GM12878 (cell line): ENCODE results near the gene DAAM1. TPM values are rescaled to one million over a fixed set of nuclear protein-coding genes. Genes with fewer than 3 reads are reported as not detected.

ENCODE experiments used
- ATAC-seq: fragments of 200-7000 bp; cut with Tn5 transposase; 3 replicates; pipeline ENCODE4 v1.9.1; 2020; ENCODE audit warnings: mild to moderate bottlenecking, moderate library complexity
- BruUV-seq: library from RNA; stranded (reverse); fragments of 400-500 nt; replicated peaks from 2 replicates; lab custom pipeline; 2021; lab: Mats Ljungman, UMichigan
- CTCF ChIA-PET: fragments of 300-600 bp; sonication (Branson Sonifier 250); formaldehyde crosslinking; extraction: SDS; loops from one replicate; lab custom pipeline; 2021; ENCODE audit warnings: inconsistent platforms; lab: Yijun Ruan, JAX
- POLR2A ChIA-PET: fragments of 350-600 bp; formaldehyde crosslinking; extraction: SDS; loops from one replicate; lab custom pipeline; 2021; ENCODE audit warnings: inconsistent platforms; lab: Charles Lee
- RAD21 ChIA-PET: fragments of 300-600 bp; sonication (Branson Sonifier 250); formaldehyde crosslinking; loops from one replicate; lab custom pipeline; 2023; ENCODE audit warnings: antibody characterized with exemption; ENCODE audit not compliant: unreplicated experiment; lab: Charles Lee
- SMC1A ChIA-PET: fragments of 300-600 bp; sonication (Branson Sonifier 250); formaldehyde crosslinking; loops from one replicate; lab custom pipeline; 2023; ENCODE audit not compliant: unreplicated experiment, uncharacterized antibody; lab: Charles Lee
- DNase-seq: peaks from one replicate; pipeline ENCODE4 v3.0.0-alpha.2; 2011; ENCODE audit warnings: low read depth, low spot score
- FAIRE-seq: peaks from 3 replicates; lab custom pipeline; 2011; peaks lifted over from hg19 to GRCh38; lab: Jason Lieb, UNC
- H2AFZ ChIP-seq: 2 replicates; pipeline ENCODE4 v1.6.0; 2011; ENCODE audit warnings: low read depth, low read length, control low read depth; ENCODE audit not compliant: control insufficient read depth
- H3K27ac ChIP-seq: 2 replicates; pipeline ENCODE4 v1.5.1; 2011; ENCODE audit warnings: control low read depth; ENCODE audit not compliant: control insufficient read depth, insufficient read depth
- H3K27me3 ChIP-seq, 2 experiments: replicated peaks in 1 of 2; 2 replicates each; pipeline versions ENCODE4 v1.6.0 to v1.6.1; 2011; ENCODE audit warnings: low read length in 1 of 2; ENCODE audit not compliant: control insufficient read depth in 2 of 2, insufficient read depth in 2 of 2
- H3K36me3 ChIP-seq, 2 experiments: 2 replicates each; pipeline ENCODE4 v1.5.1; 2011; ENCODE audit warnings: low read length in 1 of 2; ENCODE audit not compliant: control insufficient read depth in 2 of 2, insufficient read depth in 2 of 2
- H3K4me1 ChIP-seq: 2 replicates; pipeline ENCODE4 v1.6.1; 2011; ENCODE audit warnings: mild to moderate bottlenecking, low read length, moderate library complexity, mixed read lengths; ENCODE audit not compliant: control insufficient read depth, insufficient read depth
- H3K4me2 ChIP-seq: 2 replicates; pipeline ENCODE4 v1.6.0; 2011; ENCODE audit warnings: control low read depth; ENCODE audit not compliant: control insufficient read depth, insufficient read depth
- H3K4me3 ChIP-seq: fragments of 200-600 bp; sonication (generic); 2 replicates; pipeline ENCODE4 v1.5.1; 2016
- H3K79me2 ChIP-seq: 2 replicates; pipeline ENCODE4 v1.6.0; 2011; ENCODE audit warnings: low read length; ENCODE audit not compliant: control insufficient read depth, insufficient read depth
- H3K9ac ChIP-seq: 2 replicates; pipeline ENCODE4 v1.8.0; 2011; ENCODE audit warnings: low read length, control low read depth, mixed read lengths; ENCODE audit not compliant: control insufficient read depth, insufficient read depth
- H3K9me3 ChIP-seq: replicated peaks from 3 replicates; pipeline ENCODE4 v1.5.1; 2011; ENCODE audit warnings: mild to moderate bottlenecking, low read length; ENCODE audit not compliant: control insufficient read depth, insufficient read depth
- H4K20me1 ChIP-seq: 2 replicates; pipeline ENCODE4 v1.6.0; 2011; ENCODE audit not compliant: control insufficient read depth, insufficient read depth
- CHD2 ChIP-seq: IDR thresholded peaks from 2 replicates; pipeline ENCODE4 v1.6.1; 2011; ENCODE audit warnings: low read depth, low read length, improper control_type of control experiment, borderline replicate concordance
- IRF5 ChIP-seq: fragments of 450-650 bp; IDR thresholded peaks from 2 replicates; pipeline ENCODE4 v1.6.1; 2017; ENCODE audit warnings: borderline replicate concordance
- POU2F2 ChIP-seq: IDR thresholded peaks from 3 replicates; pipeline ENCODE4 v1.6.1; 2011; ENCODE audit warnings: low read depth, mild to moderate bottlenecking, low read length, borderline replicate concordance
- SUPT20H ChIP-seq: IDR thresholded peaks from 2 replicates; pipeline ENCODE4 v1.6.1; 2011; ENCODE audit warnings: low read depth, mild to moderate bottlenecking, low read length, moderate library complexity, borderline replicate concordance; ENCODE audit not compliant: control insufficient read depth
- ZNF622 ChIP-seq: fragments of 450-650 bp; IDR thresholded peaks from 2 replicates; pipeline ENCODE4 v1.6.1; 2017; ENCODE audit warnings: mild to moderate bottlenecking, inconsistent platforms
- WGBS: methylation state at CpG from one replicate; pipeline ENCODE4 v1.1.6; 2016; ENCODE audit warnings: low lambda C conversion rate; ENCODE audit not compliant: insufficient replicate concordance, insufficient coverage; ENCODE audit errors: missing lambda C conversion rate; 5-methylcytosine and 5-hydroxymethylcytosine counted together
- in situ Hi-C: fragments of 300-500 bp; cut with MboI; formaldehyde crosslinking; loops from 9 replicates; pipeline ENCODE4 v1.14.3; 2018; ENCODE audit warnings: mixed read lengths
- intact Hi-C: fragments of 100-400 bp; cut with micrococcal nuclease; formaldehyde crosslinking; loops from one replicate; pipeline ENCODE4 v1.14.2; 2022; ENCODE audit not compliant: unreplicated experiment
- polyA plus RNA-seq, 11 experiments: library from polyadenylated mRNA; depleted of rRNA in 4 of 11; unstranded in 6 of 11; stranded (reverse) in 5 of 11; fragments of >200 nt; fragmentation: Nextera tagmentation in 4 of 11; fragmentation: Illumina TruSeq in 1 of 11; extraction: Ambion mirVana in 4 of 11; extraction: Trizol in 1 of 11; gene quantifications; 1 replicate in 1 of 11; 2 replicates in 10 of 11; pipeline versions ENCODE4 v1.2.1 to v1.2.3, GENCODE V29; 2011 to 2016; ENCODE audit warnings: inconsistent platforms in 2 of 11, missing spikeins in 2 of 11, low read depth in 1 of 11
- total RNA-seq, 4 experiments: library from RNA; depleted of rRNA in 3 of 4; stranded (reverse); fragments of >200 nt in 3 of 4; fragmentation: Illumina TruSeq in 1 of 4; extraction: Trizol in 1 of 4; gene quantifications; 2 replicates each; pipeline versions ENCODE4 v1.2.1 to v1.2.3, GENCODE V29; 2013 to 2021

DAAM1 gene
- total and polyA plus RNA-seq, 10 of the 15 experiments (the other 5 are each of a cell fraction or from before 2014, with no cell fraction given) = 13.8 to 32.4 (median 24.2) TPM

GRCh38 chr14:59195912-59196311 lies 7.4 kb downstream of the DAAM1 start:
- Histone ChIP-seq H2AFZ (no peak overlapping the region), H3K4me2 (no peak overlapping the region), H3K79me2 (peaks cover 25% of the 10 kb centered on the region), H3K4me1 (peaks cover 3% of the 10 kb centered on the region; the same call in 1 of the 2 replicates), H3K9ac (no peak overlapping the region), H3K27me3 (no peaks in the 10 kb centered on the region), H3K27ac (no peak overlapping the region), H3K4me3 (no peak overlapping the region), H3K9me3 (no peaks in the 10 kb centered on the region; the same call in 2 of the 3 replicates), H3K36me3 (no peaks in the 10 kb centered on the region), H4K20me1 (no peaks in the 10 kb centered on the region)
- DNase-seq (no peak), ATAC-seq (no peak), FAIRE-seq (no peak)
- SMC1A ChIA-PET = interaction anchor here (0.6 to 2.1 kb wide), 9 partner anchors 12 to 248 kb away, joined by 3 to 6 read pairs (median 3); no protein-coding TSS in a partner anchor
- WGBS = 80% methylated on average over 2 of the region's 2 CpGs
- CTCF ChIA-PET = interaction anchor here (1.1 to 1.2 kb wide), 3 partner anchors 10 to 248 kb away, joined by 4 to 7 read pairs (median 4); no protein-coding TSS in a partner anchor
- POLR2A ChIA-PET = no interaction called here
- TF ChIP-seq CHD2 (no peak), ZNF622 (no peak), IRF5 (no peak), POU2F2 (no peak), SUPT20H (no peak)
- in situ Hi-C loops (no loop called here), intact Hi-C loops (no loop called here)
- RAD21 ChIA-PET = interaction anchor here (0.6 to 1.2 kb wide), 2 partner anchors 67 to 80 kb away, joined by 3 read pairs; no protein-coding TSS in a partner anchor
- BruUV-seq = no TSS peak
